Heart left ventricle (tissue), 16 donors: ENCODE measurements around the gene TFPT. TPM values are rescaled to one million over a fixed set of nuclear protein-coding genes. Genes with fewer than 3 reads are reported as not detected.

ENCODE experiments used
- ATAC-seq, 4 donors: fragments of 200-7000 bp; cut with Tn5 transposase; one replicate each; pipeline ENCODE4 v1.9.1; 2020 to 2022; ENCODE audit warnings: moderate library complexity in 4 of 4, mild to moderate bottlenecking in 3 of 4, moderate number of reproducible peaks in 1 of 4
- DNase-seq, 5 donors: peaks; one replicate each; pipeline ENCODE4 v3.0.0-alpha.2; 2020
- H3K27ac ChIP-seq, 12 donors: fragments of 200-600 bp; sonication (generic) in 4 of 12; one replicate each; pipeline versions ENCODE4 v1.5.0 to v1.8.0; 2016 to 2022; ENCODE audit warnings: mild to moderate bottlenecking in 2 of 12
- H3K27me3 ChIP-seq, 9 donors: fragments of 200-600 bp; sonication (generic) in 2 of 9; one replicate each; pipeline versions ENCODE4 v1.5.1 to v1.8.0; 2016 to 2022; ENCODE audit warnings: mild to moderate bottlenecking in 3 of 9
- H3K36me3 ChIP-seq, 9 donors: fragments of 200-600 bp; sonication (generic) in 2 of 9; one replicate each; pipeline versions ENCODE4 v1.5.0 to v1.8.0; 2018 to 2022; ENCODE audit warnings: mild to moderate bottlenecking in 2 of 9
- H3K4me1 ChIP-seq, 12 donors: fragments of 200-600 bp; sonication (generic) in 4 of 12; one replicate each; pipeline versions ENCODE4 v1.5.0 to v1.8.0; 2016 to 2022; ENCODE audit warnings: mild to moderate bottlenecking in 3 of 12
- H3K4me3 ChIP-seq, 12 donors: fragments of 200-600 bp; sonication (generic) in 4 of 12; one replicate each; pipeline versions ENCODE4 v1.5.0 to v1.8.0; 2017 to 2022; ENCODE audit warnings: mild to moderate bottlenecking in 9 of 12, moderate library complexity in 4 of 12
- H3K9me3 ChIP-seq, 12 donors: fragments of 200-600 bp; sonication (generic) in 4 of 12; one replicate each; pipeline versions ENCODE4 v1.5.0 to v1.8.0; 2016 to 2022; ENCODE audit warnings: mild to moderate bottlenecking in 1 of 12
- POLR2A ChIP-seq, 2 donors: fragments of 450-650 bp; IDR thresholded peaks; one replicate each; pipeline ENCODE4 v1.6.1; 2017; ENCODE audit warnings: antibody characterized with exemption in 2 of 2, mild to moderate bottlenecking in 2 of 2, moderate library complexity in 2 of 2
- WGBS, 4 donors: extraction: QIAGEN DNeasy Blood & Tissue Kit in 2 of 4; methylation state at CpG; one replicate each; pipeline versions ENCODE4 v1.1.5 to v1.1.7; 2013 to 2018; 5-methylcytosine and 5-hydroxymethylcytosine counted together
- intact Hi-C, 10 donors: fragments of 100-400 bp; cut with DNase I; formaldehyde crosslinking; loops; one replicate each; pipeline versions ENCODE4 v1.11.1 to v1.14.2; 2022
- polyA plus RNA-seq, 2 donors: library from polyadenylated mRNA; stranded (reverse); fragments of 200-250 nt; gene quantifications; one replicate each; pipeline ENCODE4 v1.2.3, GENCODE V29; 2013
- total RNA-seq, 9 donors: library from RNA; depleted of rRNA in 2 of 9; stranded (reverse); fragments of >200 nt in 2 of 9; fragmentation: NEBNext Ultra II Directional in 3 of 9; extraction: Animal tissue kit (Norgen Biotek cat#: 25700) in 3 of 9; gene quantifications; one replicate each; pipeline versions ENCODE4 v1.1.0 to v1.2.4, GENCODE V29; 2016 to 2023
- TF ChIP-seq, protein P1 (sequence below), 12 donors: fragments of 200-600 bp; sonication (generic) in 4 of 12; IDR thresholded peaks; one replicate each; pipeline versions ENCODE4 v1.5.0 to v1.8.0; 2018 to 2022; ENCODE audit warnings: antibody characterized with exemption in 12 of 12, mild to moderate bottlenecking in 5 of 12
- donor health status: ischemic (EF 13 %, LVEDD 7.1; RV severe dilation, severe dysfunction).
- donor health status: healthy with polysubstance abuse.
- donor health status: DM: no; HTN: yes; CAD: no.
- donor health status: DM: no; HTN: no; CAD: no.
- donor health status: ischemic (EF 25% LVEDD 6.9; RV normal size, moderate dysfunction).
- donor health status: ischemic (EF 25% LVEDD 5.7; RV mildly dilated, moderate dysfunction).
- donor health status: healthy.
- donor health status: DM: yes; HTN: yes; CAD: no.
- donor health status: ischemic (EF 35%, LVEDD 5.7; RV mildly dilated, moderate dysfunction).
- donor health status: nonischemic (EF 11% LVEDD 7.7; RV severe dilation, severe dysfunction).
- donor health status: DM: yes; HTN: yes; CAD: no.
- donor health status: PGD.
- donor health status: ischemic (EF 29% LVEDD 5.4; RV normal size, mild dysfunction).
- donor health status: nonischemic (EF 23%, LVEDD 6.1; RV moderate dilation, normal function).

TFPT gene
- total and polyA plus RNA-seq, 11 donors, result 9.6 to 26.5 (median 12.5) TPM

GRCh38 chr19:54159352-54160181 lies 44.1 kb upstream of the TFPT start, which contains the start of gene LENG1:
LENG1 (minus strand) TSS chr19:54159721; CDS start chr19:54159695, 26 bp downstream.
- 0 to 1% (median 1%) methylated on average over 49 to 72 of the region's 72 CpGs for WGBS, 4 donors
- TF ChIP-seq, protein P1, sequence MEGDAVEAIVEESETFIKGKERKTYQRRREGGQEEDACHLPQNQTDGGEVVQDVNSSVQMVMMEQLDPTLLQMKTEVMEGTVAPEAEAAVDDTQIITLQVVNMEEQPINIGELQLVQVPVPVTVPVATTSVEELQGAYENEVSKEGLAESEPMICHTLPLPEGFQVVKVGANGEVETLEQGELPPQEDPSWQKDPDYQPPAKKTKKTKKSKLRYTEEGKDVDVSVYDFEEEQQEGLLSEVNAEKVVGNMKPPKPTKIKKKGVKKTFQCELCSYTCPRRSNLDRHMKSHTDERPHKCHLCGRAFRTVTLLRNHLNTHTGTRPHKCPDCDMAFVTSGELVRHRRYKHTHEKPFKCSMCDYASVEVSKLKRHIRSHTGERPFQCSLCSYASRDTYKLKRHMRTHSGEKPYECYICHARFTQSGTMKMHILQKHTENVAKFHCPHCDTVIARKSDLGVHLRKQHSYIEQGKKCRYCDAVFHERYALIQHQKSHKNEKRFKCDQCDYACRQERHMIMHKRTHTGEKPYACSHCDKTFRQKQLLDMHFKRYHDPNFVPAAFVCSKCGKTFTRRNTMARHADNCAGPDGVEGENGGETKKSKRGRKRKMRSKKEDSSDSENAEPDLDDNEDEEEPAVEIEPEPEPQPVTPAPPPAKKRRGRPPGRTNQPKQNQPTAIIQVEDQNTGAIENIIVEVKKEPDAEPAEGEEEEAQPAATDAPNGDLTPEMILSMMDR (IDR thresholded peaks at IDR 0.05), result peak in 10 of 12 donors; percentile 30 to 68 (median 40)
- TF ChIP-seq POLR2A (IDR thresholded peaks at IDR 0.05), result peak in 1 of 2 donors; percentile 77
- Histone ChIP-seq H3K9me3 (no peaks in the 10 kb centered on the region), H3K27ac (peak within 1 kb of the TSS; percentile 89 to 99 (median 98)), H3K4me1 (peaks cover 4 to 59% (median 34%) of the 10 kb centered on the region in 12 donors), H3K36me3 (peaks cover 0 to 39% (median 36%) of the 10 kb centered on the region in 9 donors), H3K4me3 (peak within 1 kb of the TSS; percentile 47 to 96 (median 78)), H3K27me3 (peaks cover 0 to 6% (median 0%) of the 10 kb centered on the region in 9 donors)
- intact Hi-C loops, result loop anchor here in 1 of 10 donors (1.0 kb wide), 1 partner anchor 22 kb away; the partner anchor contains the start of gene CNOT3
- peak; percentile 98 to 100 (median 100) for DNase-seq
- ATAC-seq, result peak; percentile 92 to 98 (median 96)

DNA sequence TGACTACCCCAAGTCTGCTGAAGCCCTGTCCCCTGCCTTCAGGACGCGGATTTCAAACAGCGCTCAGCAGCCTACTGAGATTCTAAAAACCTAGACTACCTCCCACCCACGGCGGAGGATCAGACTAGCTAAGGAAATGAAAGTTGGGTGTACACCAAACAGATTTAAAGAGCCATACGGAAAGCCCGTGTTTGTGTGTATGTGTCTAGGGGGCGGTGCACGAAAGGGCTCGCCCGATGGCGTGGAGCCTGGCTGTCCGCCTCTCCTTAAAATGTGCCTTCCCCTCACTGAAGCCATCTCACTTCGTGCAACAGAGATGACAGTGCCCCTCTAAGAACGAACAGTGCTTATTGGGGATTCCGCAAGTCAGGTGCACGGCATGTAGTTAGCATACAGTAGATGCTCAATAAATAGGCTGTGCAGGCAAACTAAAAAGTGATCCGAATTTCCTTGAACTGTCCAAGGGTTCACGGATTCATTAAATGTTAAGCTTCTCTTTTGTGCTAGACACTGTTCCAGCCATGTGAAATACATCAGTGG lies 43.4 kb upstream of the TFPT start:
- intact Hi-C loops, result loop anchor here in 1 of 10 donors (1.0 kb wide), 1 partner anchor 22 kb away; the partner anchor contains the start of gene CNOT3
- H3K4me3 ChIP-seq, result peak overlapping the region; percentile 47 to 96 (median 74)
- peaks cover 0 to 46% (median 43%) of the 10 kb centered on the region in 9 donors for H3K36me3 ChIP-seq
- DNase-seq (no peak), ATAC-seq (no peak)
- H3K27me3 ChIP-seq, result no peaks in the 10 kb centered on the region
- peak overlapping the region; percentile 89 to 99 (median 98) for H3K27ac ChIP-seq
- TF ChIP-seq, protein P1 (IDR thresholded peaks at IDR 0.05), result no peak
- TF ChIP-seq POLR2A (IDR thresholded peaks at IDR 0.05), result no peak
- WGBS, 4 donors, result 9 to 12% (median 12%) methylated on average over 17 to 19 of the region's 19 CpGs
- H3K9me3 ChIP-seq, result no peaks in the 10 kb centered on the region
- H3K4me1 ChIP-seq, result peaks cover 4 to 59% (median 32%) of the 10 kb centered on the region in 12 donors

DNA sequence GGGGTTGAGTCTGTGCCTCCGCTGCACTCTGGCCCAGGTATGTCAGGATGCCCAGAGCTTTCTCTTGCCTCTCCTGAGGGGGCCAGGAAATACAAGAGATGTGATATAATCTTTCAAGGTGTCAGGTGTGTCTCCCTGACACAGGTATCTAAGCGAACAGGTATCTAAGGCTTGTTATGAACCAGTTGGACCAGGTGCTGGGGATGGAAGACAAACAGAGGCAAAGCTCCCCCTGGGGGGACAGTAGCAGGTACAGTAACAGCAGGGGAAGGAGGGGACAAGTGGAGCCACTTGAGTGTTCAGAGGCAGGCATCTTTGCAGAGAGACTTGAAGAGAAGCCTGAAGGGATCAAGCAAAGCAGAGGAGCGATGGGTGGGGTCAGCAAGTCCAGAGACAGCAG lies 41.5 kb upstream of the TFPT start:
- Histone ChIP-seq H3K36me3 (peaks cover 0 to 65% (median 62%) of the 10 kb centered on the region in 9 donors), H3K9me3 (no peaks in the 10 kb centered on the region), H3K4me1 (peaks cover 4 to 42% (median 21%) of the 10 kb centered on the region in 12 donors), H3K27me3 (no peaks in the 10 kb centered on the region), H3K4me3 (no peak overlapping the region), H3K27ac (no peak overlapping the region)
- DNase-seq (no peak), ATAC-seq (no peak)
- 95 to 99% (median 98%) methylated on average over 3 of the region's 3 CpGs for WGBS, 4 donors
- TF ChIP-seq POLR2A (IDR thresholded peaks at IDR 0.05), result no peak
- TF ChIP-seq, protein P1 (IDR thresholded peaks at IDR 0.05), result no peak
- intact Hi-C loops, result no loop called here

DNA sequence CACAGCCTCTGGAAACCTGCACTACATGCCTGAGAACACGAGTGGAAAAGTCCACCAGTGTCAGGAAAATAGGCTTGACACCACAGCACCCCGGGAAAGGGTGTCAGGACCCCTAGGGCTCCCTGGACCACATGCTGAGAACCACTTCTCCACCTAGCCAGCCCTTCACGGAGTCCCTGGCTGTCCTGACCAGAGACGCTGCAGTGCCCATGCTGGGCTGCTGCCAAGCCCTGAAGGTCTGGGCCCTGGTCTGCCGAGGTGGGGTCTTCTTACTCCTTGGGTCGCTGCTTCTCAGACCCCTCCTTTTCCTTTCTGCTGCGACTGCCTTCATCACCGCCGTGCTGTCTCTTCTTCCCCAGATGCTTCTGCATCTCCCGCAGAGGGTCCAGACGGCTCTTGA lies 41.0 kb upstream of the TFPT start:
- Histone ChIP-seq H3K9me3 (no peaks in the 10 kb centered on the region), H3K4me3 (no peak overlapping the region), H3K36me3 (peaks cover 0 to 70% (median 66%) of the 10 kb centered on the region in 9 donors), H3K27ac (no peak overlapping the region), H3K27me3 (no peaks in the 10 kb centered on the region), H3K4me1 (peaks cover 4 to 38% (median 19%) of the 10 kb centered on the region in 12 donors)
- WGBS, 4 donors, result 73 to 82% (median 80%) methylated on average over 11 of the region's 11 CpGs
- TF ChIP-seq POLR2A (IDR thresholded peaks at IDR 0.05), result no peak
- TF ChIP-seq, protein P1 (IDR thresholded peaks at IDR 0.05), result no peak
- DNase-seq, result no peak
- intact Hi-C loops, result no loop called here
- no peak for ATAC-seq
